ENCODE data around the gene MC1R.

GRCh38 chr16:89936981-89937380, 18.3 kb downstream of the MC1R start:
- no peak for TF ChIP-seq CTCF (IDR thresholded peaks at IDR 0.05)
- TF ChIP-seq POLR2A (IDR thresholded peaks at IDR 0.05) = no peak

Measured in uterus (tissue), 2 donors.